Measurements from ENCODE around the gene LRFN2. TPM values are rescaled to one million over a fixed set of nuclear protein-coding genes. Genes with fewer than 3 reads are reported as not detected.
A peak's percentile ranks its signal among the peaks of the same experiment; 100 is the strongest.

Gene LRFN2
- total and polyA plus RNA-seq, 2 experiments from 2014 or later, result 0.33 to 0.54 TPM

DNA sequence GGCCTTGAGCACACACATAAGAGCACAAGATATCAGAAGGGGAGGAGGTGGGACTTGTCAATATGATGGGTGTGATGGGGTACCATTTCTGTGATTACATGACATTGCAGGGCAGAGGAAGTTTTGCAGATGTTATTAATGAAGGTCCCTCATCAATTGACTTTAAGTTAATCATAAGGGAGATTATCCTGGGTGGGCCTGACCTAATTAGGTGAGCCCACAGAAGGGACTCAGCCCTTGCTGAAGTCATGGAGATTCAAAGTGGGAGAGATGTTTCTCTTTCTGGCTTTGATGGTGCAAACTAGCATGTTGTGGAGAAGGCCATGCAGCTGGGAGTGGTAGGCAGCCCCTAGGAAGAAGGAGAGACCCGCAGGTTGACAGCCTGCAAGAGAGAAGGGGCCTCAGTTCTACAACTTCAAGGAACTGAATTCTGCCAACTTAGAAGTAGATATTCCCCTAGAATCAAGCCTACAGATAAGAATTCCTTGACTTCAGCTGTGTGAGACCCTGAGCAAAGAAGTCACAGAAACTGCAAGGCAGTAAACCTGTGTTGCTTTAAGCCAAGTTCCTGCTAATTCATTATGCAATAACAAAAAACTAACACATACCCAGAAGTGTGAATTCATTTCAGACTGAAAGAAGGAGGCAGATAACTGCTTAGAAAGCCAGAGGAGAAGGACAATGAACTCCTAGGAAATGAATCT is 131.3 kb downstream of the LRFN2 start:
- H3K36me3 ChIP-seq (replicated peaks; ENCODE audit: insufficient read depth, low read depth), result no peaks in the 10 kb centered on the region
- H3K4me3 ChIP-seq, result no peak overlapping the region
- H3K4me1 ChIP-seq (ENCODE audit: insufficient read depth), result no peaks in the 10 kb centered on the region
- H3K4me2 ChIP-seq, result no peak overlapping the region
- no peaks in the 10 kb centered on the region for H3K9me2 ChIP-seq (replicated peaks; ENCODE audit: insufficient read depth)
- no peaks in the 10 kb centered on the region for H3K79me2 ChIP-seq
- H2AFZ ChIP-seq, result no peak overlapping the region
- no peak for TF ChIP-seq EZH2phosphoT487 (IDR thresholded peaks at IDR 0.05; ENCODE audit: low read depth, severe bottlenecking, unreplicated experiment)
- TF ChIP-seq, protein P1, sequence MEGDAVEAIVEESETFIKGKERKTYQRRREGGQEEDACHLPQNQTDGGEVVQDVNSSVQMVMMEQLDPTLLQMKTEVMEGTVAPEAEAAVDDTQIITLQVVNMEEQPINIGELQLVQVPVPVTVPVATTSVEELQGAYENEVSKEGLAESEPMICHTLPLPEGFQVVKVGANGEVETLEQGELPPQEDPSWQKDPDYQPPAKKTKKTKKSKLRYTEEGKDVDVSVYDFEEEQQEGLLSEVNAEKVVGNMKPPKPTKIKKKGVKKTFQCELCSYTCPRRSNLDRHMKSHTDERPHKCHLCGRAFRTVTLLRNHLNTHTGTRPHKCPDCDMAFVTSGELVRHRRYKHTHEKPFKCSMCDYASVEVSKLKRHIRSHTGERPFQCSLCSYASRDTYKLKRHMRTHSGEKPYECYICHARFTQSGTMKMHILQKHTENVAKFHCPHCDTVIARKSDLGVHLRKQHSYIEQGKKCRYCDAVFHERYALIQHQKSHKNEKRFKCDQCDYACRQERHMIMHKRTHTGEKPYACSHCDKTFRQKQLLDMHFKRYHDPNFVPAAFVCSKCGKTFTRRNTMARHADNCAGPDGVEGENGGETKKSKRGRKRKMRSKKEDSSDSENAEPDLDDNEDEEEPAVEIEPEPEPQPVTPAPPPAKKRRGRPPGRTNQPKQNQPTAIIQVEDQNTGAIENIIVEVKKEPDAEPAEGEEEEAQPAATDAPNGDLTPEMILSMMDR (IDR thresholded peaks at IDR 0.05; ENCODE audit: poor library complexity), result no peak
- no peak for TF ChIP-seq EZH2 (IDR thresholded peaks at IDR 0.05; ENCODE audit: borderline replicate concordance)
- no peaks in the 10 kb centered on the region for H4K20me1 ChIP-seq (ENCODE audit: insufficient read depth, poor library complexity, severe bottlenecking)
- H3K27ac ChIP-seq, result no peak overlapping the region
- H3K27me3 ChIP-seq, result no peaks in the 10 kb centered on the region
- DNase-seq (ENCODE audit: low spot score), result no peak
- WGBS (ENCODE audit: low lambda C conversion rate, missing lambda C conversion rate), result 90% methylated on average over 1 of the region's 1 CpG
- no peaks in the 10 kb centered on the region for H3K9me3 ChIP-seq (ENCODE audit: low read depth)

DNA sequence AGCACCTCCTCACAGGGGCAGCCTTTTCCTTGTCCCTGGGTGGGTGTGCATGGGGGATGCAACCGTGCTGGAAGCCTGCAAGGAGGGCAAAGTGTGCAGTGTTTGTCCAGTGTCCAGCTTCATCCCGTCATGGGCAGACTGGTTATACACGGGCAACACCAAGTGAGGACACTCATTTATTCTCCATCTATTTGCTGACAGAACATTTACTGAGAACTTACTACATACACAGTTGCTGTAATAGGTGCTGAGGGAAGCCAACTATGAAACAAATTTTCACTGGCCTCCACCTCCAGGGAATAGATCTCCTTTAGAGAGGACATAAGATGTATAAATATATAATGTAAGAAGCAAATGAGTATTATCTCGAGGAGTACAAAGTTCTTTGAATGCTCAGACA is 136.7 kb downstream of the LRFN2 start:
- H3K79me2 ChIP-seq, result no peaks in the 10 kb centered on the region
- H3K27ac ChIP-seq, result no peak overlapping the region
- H2AFZ ChIP-seq, result no peak overlapping the region
- 83% methylated on average over 4 of the region's 4 CpGs for WGBS (ENCODE audit: low lambda C conversion rate, missing lambda C conversion rate)
- H3K4me2 ChIP-seq, result no peak overlapping the region
- no peaks in the 10 kb centered on the region for H3K9me3 ChIP-seq (ENCODE audit: low read depth)
- TF ChIP-seq, protein P1 (IDR thresholded peaks at IDR 0.05; ENCODE audit: poor library complexity), result no peak
- no peak for TF ChIP-seq EZH2phosphoT487 (IDR thresholded peaks at IDR 0.05; ENCODE audit: low read depth, severe bottlenecking, unreplicated experiment)
- no peak for TF ChIP-seq EZH2 (IDR thresholded peaks at IDR 0.05; ENCODE audit: borderline replicate concordance)
- H3K36me3 ChIP-seq (replicated peaks; ENCODE audit: insufficient read depth, low read depth), result no peaks in the 10 kb centered on the region
- H3K9me2 ChIP-seq (replicated peaks; ENCODE audit: insufficient read depth), result no peaks in the 10 kb centered on the region
- no peaks in the 10 kb centered on the region for H4K20me1 ChIP-seq (ENCODE audit: insufficient read depth, poor library complexity, severe bottlenecking)
- H3K4me1 ChIP-seq (ENCODE audit: insufficient read depth), result no peaks in the 10 kb centered on the region
- no peak overlapping the region for H3K4me3 ChIP-seq
- H3K27me3 ChIP-seq, result peaks cover 3% of the 10 kb centered on the region
- no peak for DNase-seq (ENCODE audit: low spot score)

DNA sequence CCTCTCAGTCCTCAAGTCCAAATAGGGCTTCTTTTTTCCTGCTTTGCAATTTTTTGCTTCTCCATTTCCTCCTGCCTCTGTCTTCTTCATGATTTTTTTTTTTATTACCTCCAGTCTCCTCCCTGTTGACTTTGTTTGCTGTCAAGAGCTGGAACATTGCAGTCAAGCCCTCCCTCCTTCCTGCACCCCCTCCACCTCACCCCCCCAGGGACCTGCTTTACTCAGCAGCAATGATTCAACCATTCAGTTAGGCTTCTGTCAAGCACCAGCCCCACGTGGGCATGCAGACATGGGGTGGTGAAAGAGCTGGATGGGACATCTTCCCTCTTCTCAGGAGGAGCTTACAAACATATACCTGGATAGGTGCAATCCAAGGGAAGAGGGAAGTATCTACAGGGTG is 142.4 kb downstream of the LRFN2 start:
- Histone ChIP-seq H3K4me3 (no peak overlapping the region), H2AFZ (no peak overlapping the region), H3K4me2 (no peak overlapping the region), H3K79me2 (no peaks in the 10 kb centered on the region), H3K4me1 (ENCODE audit: insufficient read depth) (no peaks in the 10 kb centered on the region), H4K20me1 (ENCODE audit: insufficient read depth, poor library complexity, severe bottlenecking) (no peaks in the 10 kb centered on the region), H3K36me3 (replicated peaks; ENCODE audit: insufficient read depth, low read depth) (no peaks in the 10 kb centered on the region), H3K9me2 (replicated peaks; ENCODE audit: insufficient read depth) (no peaks in the 10 kb centered on the region), H3K9me3 (ENCODE audit: low read depth) (no peaks in the 10 kb centered on the region), H3K27ac (peak overlapping the region; percentile 59), H3K27me3 (no peaks in the 10 kb centered on the region)
- TF ChIP-seq EZH2 (IDR thresholded peaks at IDR 0.05; ENCODE audit: borderline replicate concordance) (no peak), EZH2phosphoT487 (IDR thresholded peaks at IDR 0.05; ENCODE audit: low read depth, severe bottlenecking, unreplicated experiment) (no peak)
- TF ChIP-seq, protein P1 (IDR thresholded peaks at IDR 0.05; ENCODE audit: poor library complexity), result no peak
- DNase-seq (ENCODE audit: low spot score), result peak; percentile 57
- WGBS (ENCODE audit: low lambda C conversion rate, missing lambda C conversion rate), result 40% methylated on average over 1 of the region's 1 CpG

All from hepatocyte (in vitro differentiated cells).